OCI-LY3 (cell line): ENCODE data around the gene PAX5.

Experiments used
- H2AFZ ChIP-seq: fragments of 200-600, 300-600 bp; shearing (Covaris generic); 2 replicates; pipeline ENCODE4 v1.6.0; 2014; ENCODE audit warnings: antibody characterized with exemption, low read depth, low read length
- H3K27ac ChIP-seq: fragments of 200-600, 300-600 bp; sonication (generic); 2 replicates; pipeline ENCODE4 v1.5.1; 2014; ENCODE audit warnings: mild to moderate bottlenecking, low read length, moderate library complexity, mixed read lengths
- H3K27me3 ChIP-seq: fragments of 200-600, 300-600 bp; sonication (generic); 2 replicates; pipeline ENCODE4 v1.6.1; 2014; ENCODE audit warnings: low read depth, low read length, mixed read lengths
- H3K36me3 ChIP-seq: fragments of 200-600, 300-600 bp; sonication (generic); replicated peaks from 2 replicates; pipeline ENCODE3; 2014; ENCODE audit warnings: low read depth, low read length, mixed read lengths
- H3K4me1 ChIP-seq: fragments of 300-600, 200-600 bp; sonication (generic); 2 replicates; pipeline ENCODE4 v1.6.1; 2014; ENCODE audit warnings: low read length, mixed read lengths
- H3K4me2 ChIP-seq: fragments of 200-600, 300-600 bp; sonication (generic); 2 replicates; pipeline ENCODE4 v1.6.1; 2014; ENCODE audit warnings: low read length, mixed read lengths
- H3K4me3 ChIP-seq: fragments of 300-600, 200-600 bp; sonication (generic); 2 replicates; pipeline ENCODE4 v1.5.1; 2014; ENCODE audit warnings: antibody characterized with exemption, mild to moderate bottlenecking, low read length, moderate library complexity
- H3K79me2 ChIP-seq: fragments of 300-600, 200-600 bp; shearing (Covaris generic); 2 replicates; pipeline ENCODE4 v1.6.1; 2014; ENCODE audit warnings: mild to moderate bottlenecking, low read length, mixed read lengths
- H3K9ac ChIP-seq: fragments of 300-600, 200-600 bp; shearing (Covaris generic); 2 replicates; pipeline ENCODE4 v1.6.0; 2014; ENCODE audit warnings: mild to moderate bottlenecking, low read length, moderate library complexity
- H3K9me3 ChIP-seq: fragments of 200-600, 300-600 bp; shearing (Covaris generic); 2 replicates; pipeline ENCODE4 v1.6.1; 2014; ENCODE audit warnings: low read length, mixed read lengths; ENCODE audit not compliant: insufficient read depth
- H4K20me1 ChIP-seq: fragments of 200-600, 300-600 bp; sonication (generic); 2 replicates; pipeline ENCODE4 v1.6.1; 2016; ENCODE audit warnings: low read length, mixed read lengths; ENCODE audit not compliant: insufficient read depth
- CTCF ChIP-seq: fragments of 200-600, 300-600 bp; sonication (generic); IDR thresholded peaks from 2 replicates; pipeline ENCODE4 v1.5.1; 2014; ENCODE audit warnings: antibody characterized with exemption, low read length, low read depth
- EZH2phosphoT487 ChIP-seq: fragments of 200-600 bp; shearing (Covaris generic); IDR thresholded peaks from 2 replicates; pipeline ENCODE4 v1.6.1; 2018; ENCODE audit warnings: antibody characterized with exemption, mixed run types, low read depth

PAX5 gene

DNA sequence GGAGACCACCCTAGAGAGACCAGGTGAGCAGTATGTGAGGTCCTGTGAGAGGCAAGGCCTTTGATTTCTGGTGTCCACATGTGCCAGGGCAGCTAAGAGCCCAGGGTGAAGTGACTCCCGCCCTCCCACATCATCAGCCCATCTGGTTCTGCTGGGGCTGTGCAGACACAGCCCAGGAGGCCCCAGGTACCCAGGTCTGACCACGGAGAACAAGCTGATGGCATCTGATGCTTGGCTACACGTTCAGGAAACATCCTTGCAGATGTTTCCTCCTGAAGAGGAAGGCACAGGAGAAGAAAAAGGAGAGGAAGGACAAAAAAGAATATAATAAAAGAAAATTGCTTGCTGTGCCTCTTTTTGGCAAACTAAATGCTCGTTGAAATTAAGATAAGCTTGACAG lies 225.8 kb downstream of the PAX5 start:
- H2AFZ ChIP-seq, result no peak overlapping the region
- no peak overlapping the region for H3K27ac ChIP-seq
- no peak overlapping the region for H3K9ac ChIP-seq
- H3K9me3 ChIP-seq, result no peaks in the 10 kb centered on the region
- H3K4me3 ChIP-seq, result no peak overlapping the region
- no peaks in the 10 kb centered on the region for H3K79me2 ChIP-seq
- H3K4me1 ChIP-seq, result peaks cover 12% of the 10 kb centered on the region
- peaks cover 26% of the 10 kb centered on the region for H3K27me3 ChIP-seq
- TF ChIP-seq CTCF (no peak), EZH2phosphoT487 (no peak)
- no peaks in the 10 kb centered on the region for H4K20me1 ChIP-seq
- H3K4me2 ChIP-seq, result no peak overlapping the region
- H3K36me3 ChIP-seq, result no peaks in the 10 kb centered on the region

DNA sequence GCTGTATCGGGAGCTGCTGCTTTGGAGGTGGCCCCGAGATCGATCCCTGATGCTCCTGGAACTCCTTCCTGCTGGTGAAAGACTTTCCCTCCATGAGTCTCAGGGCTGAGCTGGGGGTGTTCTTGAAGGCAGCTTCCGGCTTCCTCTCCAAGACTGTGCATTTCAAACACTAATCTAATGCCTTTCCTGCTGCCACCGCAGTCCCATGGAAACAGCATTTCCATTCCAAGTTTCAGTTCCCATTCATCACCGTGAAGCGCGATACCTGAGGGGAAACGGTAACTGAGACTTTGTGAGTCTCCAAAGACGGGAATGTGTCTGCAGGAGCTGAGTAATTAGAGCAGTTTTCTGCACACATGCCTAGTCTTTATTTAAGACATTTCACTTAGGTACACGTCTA lies 230.1 kb downstream of the PAX5 start:
- no peak overlapping the region for H3K4me3 ChIP-seq
- peak overlapping the region; percentile 21; the same call in 1 of the 2 replicates for H3K4me2 ChIP-seq
- H3K9me3 ChIP-seq, result no peaks in the 10 kb centered on the region
- no peak overlapping the region for H3K9ac ChIP-seq
- no peak overlapping the region for H2AFZ ChIP-seq
- H4K20me1 ChIP-seq, result no peaks in the 10 kb centered on the region
- peaks cover 30% of the 10 kb centered on the region for H3K27me3 ChIP-seq
- no peak overlapping the region for H3K27ac ChIP-seq
- H3K4me1 ChIP-seq, result peaks cover 4% of the 10 kb centered on the region; the same call in 1 of the 2 replicates
- TF ChIP-seq EZH2phosphoT487, result no peak
- no peak for TF ChIP-seq CTCF
- H3K36me3 ChIP-seq, result no peaks in the 10 kb centered on the region
- H3K79me2 ChIP-seq, result no peaks in the 10 kb centered on the region

DNA sequence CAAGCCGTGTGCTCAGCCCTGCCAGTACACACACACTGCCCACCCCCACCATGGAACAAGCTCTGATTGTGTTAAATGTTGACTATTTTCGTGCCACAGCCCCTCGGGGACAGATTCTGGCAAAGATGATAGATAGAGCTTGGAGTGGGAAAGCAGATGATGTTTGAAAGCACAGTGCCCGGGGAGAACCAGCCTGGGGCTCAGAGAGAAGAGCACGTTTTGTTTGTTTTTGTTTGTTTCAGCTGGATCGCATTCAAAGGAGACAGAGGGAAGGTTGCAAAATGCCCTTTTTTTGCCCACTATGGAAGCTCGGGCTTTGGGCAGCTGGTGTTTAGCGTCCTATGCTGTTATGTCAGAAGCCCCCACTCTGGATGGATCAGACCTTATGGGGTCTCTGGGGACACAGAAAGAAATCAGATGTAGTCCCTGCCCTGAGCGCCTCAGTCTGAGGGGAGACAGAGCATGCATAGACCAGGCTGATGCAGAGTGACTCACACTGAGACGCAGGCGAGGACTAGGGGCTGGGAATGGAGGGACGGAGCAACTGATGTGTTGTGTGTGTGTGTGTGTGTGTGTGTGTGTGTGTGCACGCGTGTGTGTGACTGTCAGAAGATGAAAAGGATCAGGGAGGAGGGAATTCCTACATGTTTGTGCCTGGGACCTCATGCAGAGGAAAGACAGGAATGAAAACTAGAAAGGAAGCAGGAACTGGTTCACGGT lies 231.7 kb downstream of the PAX5 start:
- Histone ChIP-seq H3K9me3 (no peaks in the 10 kb centered on the region), H3K9ac (no peak overlapping the region), H3K36me3 (no peaks in the 10 kb centered on the region), H3K27me3 (peaks cover 30% of the 10 kb centered on the region), H2AFZ (no peak overlapping the region), H3K4me1 (peaks cover 4% of the 10 kb centered on the region; the same call in 1 of the 2 replicates), H3K27ac (no peak overlapping the region), H3K4me3 (no peak overlapping the region), H4K20me1 (no peaks in the 10 kb centered on the region), H3K79me2 (no peaks in the 10 kb centered on the region), H3K4me2 (no peak overlapping the region)
- TF ChIP-seq EZH2phosphoT487 (no peak), CTCF (no peak)

GRCh38 chr9:36800455-36800854 lies 233.6 kb downstream of the PAX5 start:
- H3K27me3 ChIP-seq, result peaks cover 30% of the 10 kb centered on the region
- no peaks in the 10 kb centered on the region for H3K79me2 ChIP-seq
- TF ChIP-seq CTCF (no peak), EZH2phosphoT487 (no peak)
- H3K4me1 ChIP-seq, result peaks cover 4% of the 10 kb centered on the region; the same call in 1 of the 2 replicates
- H3K36me3 ChIP-seq, result no peaks in the 10 kb centered on the region
- H3K4me2 ChIP-seq, result no peak overlapping the region
- no peaks in the 10 kb centered on the region for H4K20me1 ChIP-seq
- H3K9me3 ChIP-seq, result no peaks in the 10 kb centered on the region
- no peak overlapping the region for H3K27ac ChIP-seq
- no peak overlapping the region for H3K4me3 ChIP-seq
- no peak overlapping the region for H3K9ac ChIP-seq
- no peak overlapping the region for H2AFZ ChIP-seq
